Left hindlimb (tissue), 1 donor: Measurements from ENCODE around the gene MYO15A.
A peak's percentile ranks its signal among the peaks of the same experiment; 100 is the strongest.
"Not testable (repeated sequence)": the region's sequence is repeated elsewhere in the genome, so short reads cannot be mapped to it uniquely, and the experiment has no call there.

ENCODE experiments used
- DNase-seq: peaks from one replicate; pipeline ENCODE4 v3.0.0-alpha.2; 2018

The MYO15A gene

GRCh38 chr17:18187226-18187625 lies 78.7 kb downstream of the MYO15A start:
- no peak for DNase-seq

DNA sequence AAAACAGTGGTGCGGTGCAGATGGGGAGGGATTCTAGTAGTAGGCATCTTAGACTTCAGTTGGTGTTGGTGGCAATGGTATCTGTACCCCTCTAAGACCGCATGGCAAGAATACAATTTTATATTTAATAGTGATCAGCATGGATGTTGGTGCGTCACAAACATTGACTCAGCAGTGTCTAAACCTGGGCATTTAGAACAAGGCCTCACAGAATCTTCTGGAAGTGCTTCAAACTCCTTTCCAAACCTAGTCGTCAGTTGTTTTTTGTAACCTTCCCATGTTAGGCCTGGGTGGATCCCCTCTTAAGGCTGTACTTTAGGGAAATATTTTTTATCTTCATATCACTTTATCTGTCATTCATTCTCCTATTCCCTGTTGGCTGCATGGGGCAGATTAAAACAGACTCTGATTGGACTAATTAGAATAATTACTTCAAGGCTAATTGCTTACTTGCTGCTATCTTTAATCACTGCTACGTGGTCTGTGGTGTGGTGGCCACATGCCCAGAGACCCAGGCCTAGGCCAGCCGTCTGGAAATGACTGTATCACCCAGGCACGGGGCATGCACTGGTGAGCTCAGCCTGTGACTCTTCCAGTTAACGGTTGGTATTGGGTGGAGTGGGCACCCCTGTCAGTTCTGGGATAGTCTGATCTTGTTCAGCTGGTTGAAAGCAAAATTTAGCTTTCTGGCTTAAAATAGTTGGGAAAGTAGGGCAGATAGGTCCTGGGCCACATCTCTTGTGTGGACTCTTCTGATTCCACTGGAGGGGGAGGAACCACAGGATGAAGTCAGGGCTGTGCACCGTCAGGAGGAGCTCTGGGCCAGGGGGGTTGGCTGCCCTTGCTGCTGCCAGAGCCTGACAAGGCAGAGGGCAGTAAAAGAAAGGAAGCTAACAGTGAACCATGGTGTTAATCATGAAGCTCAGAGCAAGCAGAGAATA lies 79.5 kb downstream of the MYO15A start:
- DNase-seq: no peak

- DNase-seq: no peak
Observed at GRCh38 chr17:18190628-18191235, 82.2 kb downstream of the MYO15A start.

DNA sequence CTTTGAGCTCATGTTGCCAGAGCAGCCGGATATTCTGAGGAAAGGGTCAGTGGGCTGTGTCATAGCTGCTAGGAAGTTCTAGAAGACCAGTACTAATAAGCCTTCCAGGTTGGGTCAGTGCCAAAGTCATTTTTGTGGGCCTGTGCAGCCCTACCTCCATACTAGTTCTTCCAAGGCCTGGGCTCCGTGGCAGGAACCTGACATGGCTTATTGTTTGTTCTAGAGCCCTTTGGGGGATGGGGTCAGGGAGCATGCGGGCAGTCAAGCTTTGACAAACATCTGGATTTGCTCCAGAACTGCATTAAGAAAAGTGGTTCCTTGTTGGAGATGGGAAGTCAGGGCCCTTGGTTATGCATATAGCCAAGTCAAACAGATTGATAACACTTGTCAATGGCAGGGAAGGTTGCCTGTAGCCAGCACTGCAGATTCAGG lies 82.7 kb downstream of the MYO15A start:
- no peak for DNase-seq

GRCh38 chr17:18191967-18192366 lies 83.4 kb downstream of the MYO15A start:
- no peak for DNase-seq

GRCh38 chr17:18194394-18194793 lies 85.8 kb downstream of the MYO15A start:
- no peak for DNase-seq

DNA sequence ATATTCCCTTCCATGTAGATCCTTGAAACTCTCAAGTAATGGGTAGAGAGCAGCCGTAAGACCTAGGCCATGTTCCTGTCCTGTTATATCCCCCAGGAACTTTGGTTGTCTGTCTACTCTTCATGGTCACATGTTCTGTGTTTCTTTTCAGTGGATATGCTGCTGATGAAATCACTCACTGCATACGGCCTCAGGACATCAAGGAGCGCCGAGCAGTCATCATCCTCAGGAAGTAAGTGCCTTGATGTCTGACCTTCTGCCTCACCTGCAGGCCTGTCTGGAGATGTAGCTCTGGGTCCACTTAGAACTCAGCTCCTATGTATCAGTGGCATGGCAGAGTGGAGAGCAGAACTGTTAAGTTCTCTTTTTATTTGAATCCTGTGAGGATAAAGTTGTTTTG lies 86.2 kb downstream of the MYO15A start:
- no peak for DNase-seq

GRCh38 chr17:18195246-18195645 lies 86.7 kb downstream of the MYO15A start:
- DNase-seq: no peak

- no peak for DNase-seq
Observed at GRCh38 chr17:18197535-18198194, 89.1 kb downstream of the MYO15A start.

DNA sequence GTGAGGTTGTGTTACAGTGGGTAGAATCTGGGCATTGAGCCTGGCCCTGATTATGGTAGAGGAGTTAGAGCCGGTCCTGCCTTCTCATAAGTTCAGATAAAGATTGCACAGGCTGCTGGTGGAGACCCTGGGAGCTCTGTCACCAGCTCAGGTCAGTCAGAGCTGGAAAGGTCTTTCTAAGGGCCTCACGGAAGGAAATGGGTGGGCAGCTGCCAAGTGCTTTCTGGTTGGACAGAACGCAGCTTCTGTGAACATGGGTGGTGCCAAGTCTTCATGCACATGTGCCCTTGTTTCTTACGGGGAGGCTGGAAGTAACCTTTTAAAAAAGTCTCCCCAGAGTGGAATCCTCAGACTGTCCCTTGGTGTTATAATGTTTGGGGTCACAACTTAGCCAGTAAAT lies 90.0 kb downstream of the MYO15A start:
- DNase-seq: no peak

DNA sequence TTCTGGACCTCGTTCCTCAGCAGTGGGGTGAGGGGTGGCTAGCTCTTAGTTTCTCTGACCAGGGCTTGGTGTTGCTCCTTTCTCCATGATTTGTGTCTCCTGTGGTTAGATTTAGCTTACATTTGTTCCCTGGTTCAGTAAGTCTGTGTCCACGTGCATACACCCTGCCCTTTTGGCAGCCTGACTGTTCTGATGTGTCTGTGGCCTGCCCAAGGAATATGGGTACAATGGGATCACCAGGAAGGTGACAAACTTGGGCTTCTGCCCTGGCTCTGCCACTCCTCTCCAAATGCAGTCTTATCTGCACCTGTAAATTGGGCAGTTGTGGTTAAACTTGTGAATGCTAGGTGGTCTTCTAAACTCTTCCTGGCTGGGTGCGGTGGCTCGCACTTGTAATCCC lies 92.6 kb downstream of the MYO15A start:
- no peak for DNase-seq

DNA sequence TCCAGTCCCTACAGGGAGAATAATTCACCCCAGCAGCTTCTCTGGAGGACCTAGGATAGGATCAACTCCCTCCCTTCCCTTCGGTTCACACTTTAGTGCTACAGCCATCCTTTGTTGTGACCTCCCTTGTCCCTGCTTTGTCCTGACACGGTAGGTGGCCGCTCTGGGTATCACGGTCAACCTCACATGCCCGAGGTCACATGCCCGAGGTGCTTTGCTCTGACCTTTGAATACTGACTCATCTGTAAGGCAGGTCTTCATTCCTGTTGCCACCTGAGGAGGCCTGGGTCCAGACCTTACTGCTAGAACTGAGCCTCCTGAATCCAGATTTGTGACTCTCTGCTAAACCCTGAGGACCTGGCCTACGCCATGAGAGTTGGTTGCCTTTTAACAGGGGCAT lies 94.8 kb downstream of the MYO15A start:
- no peak for DNase-seq

DNA sequence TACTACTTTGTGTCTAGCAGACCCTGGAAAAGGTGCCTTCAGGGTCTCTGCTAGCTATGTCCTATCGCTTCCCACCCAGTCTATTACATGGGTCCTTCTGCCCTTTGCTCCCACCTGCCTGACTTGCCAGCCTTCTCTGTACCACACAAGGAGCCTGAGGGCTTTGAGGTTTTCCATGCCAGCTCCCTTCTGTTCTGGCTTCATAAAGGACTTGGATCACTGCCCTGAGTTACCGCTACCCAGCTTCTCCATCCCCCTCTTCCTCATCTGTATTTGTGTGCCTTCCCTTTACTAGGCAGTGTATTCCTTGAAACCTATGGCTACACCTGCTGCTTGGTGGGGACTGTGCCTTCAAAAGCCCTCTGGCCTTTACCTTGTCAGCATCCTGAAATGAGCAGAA lies 97.3 kb downstream of the MYO15A start:
- no peak for DNase-seq

DNA sequence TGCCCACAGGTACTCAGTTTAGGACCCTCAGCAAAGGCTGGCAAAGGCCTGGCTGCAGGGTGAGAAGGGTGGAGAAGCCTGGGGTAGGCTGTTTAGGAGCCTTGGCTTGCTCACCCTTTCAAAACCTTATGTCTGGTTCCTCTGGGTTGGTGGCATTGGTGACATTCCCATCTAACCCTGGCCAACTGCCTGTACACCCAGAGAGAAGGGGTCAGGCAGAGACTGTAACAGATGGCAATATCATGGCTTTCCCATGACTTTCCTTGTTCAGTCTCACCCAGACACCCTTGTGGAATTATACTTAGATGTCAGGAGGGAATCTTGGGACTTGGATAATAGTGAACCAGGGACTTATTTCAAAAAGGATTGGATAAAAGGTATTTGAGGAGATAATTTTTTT lies 98.4 kb downstream of the MYO15A start:
- DNase-seq: no peak

- DNase-seq: no peak
Observed at GRCh38 chr17:18208092-18208491, 99.5 kb downstream of the MYO15A start.

DNA sequence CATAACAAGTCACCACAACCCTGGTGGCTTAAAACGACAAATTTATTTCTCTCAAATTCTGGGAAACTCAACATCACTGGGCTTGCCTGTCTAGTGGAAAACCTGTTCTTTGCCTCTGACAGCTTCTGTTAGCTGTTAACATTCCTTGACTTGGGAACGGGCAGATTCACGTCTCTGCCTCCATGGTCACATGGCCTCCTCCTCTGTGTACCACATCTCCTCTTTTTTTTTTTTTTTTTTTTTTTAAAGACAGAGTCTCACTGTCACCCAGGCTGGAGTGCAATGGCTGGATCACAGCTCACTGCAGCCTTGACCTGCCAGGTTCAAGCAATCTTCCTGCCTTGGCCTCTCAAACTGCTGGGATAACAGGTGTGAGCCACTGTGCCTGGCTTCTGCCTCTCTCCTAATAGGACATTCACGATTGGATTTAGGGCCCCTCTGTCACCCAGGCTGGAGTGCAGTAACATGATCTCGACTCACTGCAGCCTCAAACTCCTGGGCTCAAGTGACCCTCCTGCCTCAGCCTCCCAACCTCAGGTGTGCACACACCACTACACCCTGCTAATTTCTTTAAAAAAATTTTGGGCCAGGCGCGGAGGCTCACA lies 105.2 kb downstream of the MYO15A start:
- no peak for DNase-seq

- not testable (repeated sequence) for DNase-seq
Observed at GRCh38 chr17:18216906-18217305, 108.3 kb downstream of the MYO15A start.

DNA sequence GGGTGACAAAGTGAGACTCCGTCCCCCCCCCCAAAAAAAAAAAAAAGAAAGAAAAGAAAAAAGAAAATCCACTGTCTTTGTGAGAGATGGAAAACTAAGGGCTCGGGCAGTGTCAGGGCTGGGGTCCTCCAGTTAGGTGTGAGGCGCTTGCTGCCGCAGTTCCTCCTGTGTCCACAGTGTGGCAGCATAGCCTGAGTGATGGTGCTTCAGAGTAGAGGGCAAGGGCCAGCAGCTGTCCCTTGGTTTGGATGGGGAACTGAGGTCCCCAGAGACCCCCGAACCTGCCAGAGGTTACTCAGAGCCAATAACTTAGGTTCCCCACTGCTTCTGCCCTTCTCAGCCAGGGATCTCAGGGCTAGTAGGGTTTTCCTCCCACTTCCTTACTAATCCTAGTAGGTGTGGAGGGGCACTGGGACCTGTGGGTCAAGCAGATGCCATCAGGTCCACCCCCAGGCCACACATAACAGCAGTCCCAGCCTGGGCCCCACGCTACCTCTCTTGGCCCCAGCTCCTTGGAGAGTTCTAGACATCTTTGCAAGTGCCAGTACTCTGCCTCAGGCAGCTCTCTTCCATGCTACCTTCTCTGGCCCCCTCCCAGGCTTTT lies 109.0 kb downstream of the MYO15A start:
- DNase-seq: peak; percentile 74

- no peak for DNase-seq
Observed at GRCh38 chr17:18218756-18219415, 110.3 kb downstream of the MYO15A start.

DNA sequence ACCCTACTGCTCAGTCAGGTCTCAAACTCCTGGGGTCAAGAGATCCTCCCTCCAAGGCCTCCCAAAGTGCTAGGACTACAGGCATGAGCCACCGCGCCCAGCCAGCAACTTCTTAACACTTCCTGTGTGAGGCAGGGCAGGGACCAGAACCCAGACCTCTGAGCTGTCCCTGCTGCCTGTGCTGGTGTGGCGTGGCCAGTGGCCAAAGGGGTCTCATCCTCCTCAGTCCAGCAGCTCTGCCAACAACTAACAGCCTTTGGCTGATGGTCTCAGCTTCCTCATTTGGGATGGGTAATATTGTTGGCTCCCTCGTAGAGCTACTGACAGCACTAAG lies 115.5 kb downstream of the MYO15A start:
- DNase-seq: no peak

- DNase-seq: peak; percentile 76
Observed at GRCh38 chr17:18224387-18225120, 116.0 kb downstream of the MYO15A start.
